HG03139 (cell line): Measurements from ENCODE around the gene RIN3.

Source experiments
- ATAC-seq: cut with Tn5 transposase; IDR thresholded peaks from one replicate; pipeline ENCODE4 v1.9.1; 2021; ENCODE audit not compliant: unreplicated experiment

The RIN3 gene

GRCh38 chr14:92644970-92645515 lies 131.5 kb downstream of the RIN3 start:
- ATAC-seq = no peak

- ATAC-seq = no peak
Measured at GRCh38 chr14:92645841-92646478, 132.4 kb downstream of the RIN3 start.

GRCh38 chr14:92646952-92647796 lies 133.6 kb downstream of the RIN3 start:
- no peak for ATAC-seq

- ATAC-seq = no peak
Measured at GRCh38 chr14:92647797-92648279, 134.3 kb downstream of the RIN3 start.

- ATAC-seq = no peak
Measured at GRCh38 chr14:92649066-92649465, 135.5 kb downstream of the RIN3 start.

GRCh38 chr14:92649934-92650545 lies 136.5 kb downstream of the RIN3 start:
- no peak for ATAC-seq

- no peak for ATAC-seq
Measured at GRCh38 chr14:92650581-92651105, 137.1 kb downstream of the RIN3 start.

- peak; percentile 52 for ATAC-seq
Measured at GRCh38 chr14:92651106-92651757, 137.7 kb downstream of the RIN3 start.

GRCh38 chr14:92651758-92652406 lies 138.3 kb downstream of the RIN3 start:
- no peak for ATAC-seq

GRCh38 chr14:92652413-92653151 lies 139.0 kb downstream of the RIN3 start:
- no peak for ATAC-seq

GRCh38 chr14:92653162-92653651 lies 139.6 kb downstream of the RIN3 start:
- ATAC-seq = no peak

- no peak for ATAC-seq
Measured at GRCh38 chr14:92654239-92654901, 140.8 kb downstream of the RIN3 start.

GRCh38 chr14:92655419-92656201 lies 142.0 kb downstream of the RIN3 start:
- no peak for ATAC-seq

GRCh38 chr14:92656306-92657081 lies 142.9 kb downstream of the RIN3 start:
- ATAC-seq = no peak

GRCh38 chr14:92657457-92658142 lies 144.0 kb downstream of the RIN3 start:
- ATAC-seq = no peak

GRCh38 chr14:92658160-92658559 lies 144.6 kb downstream of the RIN3 start:
- no peak for ATAC-seq

- no peak for ATAC-seq
Measured at GRCh38 chr14:92658684-92659083, 145.1 kb downstream of the RIN3 start.
